ENCODE data around the gene FIGNL2.

GRCh38 chr12:51863363-51863932, 14.9 kb upstream of the FIGNL2 start:
- no peak for TF ChIP-seq EZH2 (IDR thresholded peaks at IDR 0.05; ENCODE audit: low read length, missing control alignments)
- no peak for TF ChIP-seq CTCF (conservative IDR thresholded peaks at IDR 0.05 in 1 of 2, IDR thresholded peaks at IDR 0.05 in 1 of 2; ENCODE audit: low read depth in 1 of 2, low read length in 2 of 2)
